ENCODE results near the gene KCNQ1. TPM values are rescaled to one million over a fixed set of nuclear protein-coding genes. Genes with fewer than 3 reads are reported as not detected.

KCNQ1 gene
- total and polyA plus RNA-seq, 9 of the 15 experiments (the other 6 are each of a cell fraction or from before 2014, with no cell fraction given), result 0.44 TPM; not detected in 8

DNA sequence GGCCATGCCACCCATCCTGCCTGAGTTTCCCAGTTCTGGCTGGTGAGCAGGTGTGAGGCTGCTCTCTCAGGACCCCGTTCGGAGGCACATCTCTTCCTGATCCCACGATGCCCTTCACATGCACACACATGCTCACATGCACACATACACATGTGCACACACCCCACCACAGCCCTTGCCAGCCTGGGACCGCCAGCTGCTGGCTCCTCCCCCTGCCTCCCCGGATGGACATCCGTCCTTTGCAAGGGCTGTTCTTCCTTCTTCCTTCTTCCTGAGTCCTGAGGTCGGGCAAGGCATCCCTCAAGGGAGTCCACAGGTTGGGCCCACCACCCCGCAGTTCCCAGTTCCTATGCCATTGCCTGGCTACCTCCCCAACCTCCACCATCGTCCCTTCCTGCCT is 451.2 kb downstream of the KCNQ1 start:
- ATAC-seq (no peak), FAIRE-seq (no peak), DNase-seq (ENCODE audit: extremely low read depth in 1 of 4, low spot score in 3 of 4) (no peak)
- H3K79me2 ChIP-seq (ENCODE audit: control insufficient read depth, insufficient read depth, low read length), result no peaks in the 10 kb centered on the region
- no peaks in the 10 kb centered on the region for H3K9me3 ChIP-seq (replicated peaks; ENCODE audit: control insufficient read depth, insufficient read depth, low read depth, low read length)
- in situ Hi-C loops (cut with MboI), result loop anchor here (5.0 kb wide), 1 partner anchor 469 kb away; no protein-coding TSS in a partner anchor
- ChIA-PET POLR2A (interaction anchor here (1.1 kb wide), 1 partner anchor 33 kb away, joined by 4 read pairs; the partner anchor contains the start of gene PHLDA2), CTCF (ENCODE audit: low intra/inter-chr PET ratio) (no interaction called here)
- H3K27me3 ChIP-seq (ENCODE audit: control insufficient read depth in 2 of 2, insufficient read depth in 2 of 2, low read length in 2 of 2), result no peaks in the 10 kb centered on the region
- peak overlapping the region in 1 of 2 experiments; percentile 81; a peak in 1 of 4 replicates for H3K9ac ChIP-seq (ENCODE audit: insufficient read depth in 1 of 2, low read depth in 2 of 2, low read length in 2 of 2)
- peaks cover 31 to 60% of the 10 kb centered on the region in 2 experiments for H3K4me1 ChIP-seq (replicated peaks in 1 of 2; ENCODE audit: control insufficient read depth in 2 of 2, insufficient read depth in 2 of 2, low read length in 2 of 2)
- TF ChIP-seq ZFX (CRISPR knock-in tag; IDR thresholded peaks at IDR 0.05), result 0 out of 2 replicates have a peak, but pooled peaks have one; percentile 6
- TF ChIP-seq, protein P1, sequence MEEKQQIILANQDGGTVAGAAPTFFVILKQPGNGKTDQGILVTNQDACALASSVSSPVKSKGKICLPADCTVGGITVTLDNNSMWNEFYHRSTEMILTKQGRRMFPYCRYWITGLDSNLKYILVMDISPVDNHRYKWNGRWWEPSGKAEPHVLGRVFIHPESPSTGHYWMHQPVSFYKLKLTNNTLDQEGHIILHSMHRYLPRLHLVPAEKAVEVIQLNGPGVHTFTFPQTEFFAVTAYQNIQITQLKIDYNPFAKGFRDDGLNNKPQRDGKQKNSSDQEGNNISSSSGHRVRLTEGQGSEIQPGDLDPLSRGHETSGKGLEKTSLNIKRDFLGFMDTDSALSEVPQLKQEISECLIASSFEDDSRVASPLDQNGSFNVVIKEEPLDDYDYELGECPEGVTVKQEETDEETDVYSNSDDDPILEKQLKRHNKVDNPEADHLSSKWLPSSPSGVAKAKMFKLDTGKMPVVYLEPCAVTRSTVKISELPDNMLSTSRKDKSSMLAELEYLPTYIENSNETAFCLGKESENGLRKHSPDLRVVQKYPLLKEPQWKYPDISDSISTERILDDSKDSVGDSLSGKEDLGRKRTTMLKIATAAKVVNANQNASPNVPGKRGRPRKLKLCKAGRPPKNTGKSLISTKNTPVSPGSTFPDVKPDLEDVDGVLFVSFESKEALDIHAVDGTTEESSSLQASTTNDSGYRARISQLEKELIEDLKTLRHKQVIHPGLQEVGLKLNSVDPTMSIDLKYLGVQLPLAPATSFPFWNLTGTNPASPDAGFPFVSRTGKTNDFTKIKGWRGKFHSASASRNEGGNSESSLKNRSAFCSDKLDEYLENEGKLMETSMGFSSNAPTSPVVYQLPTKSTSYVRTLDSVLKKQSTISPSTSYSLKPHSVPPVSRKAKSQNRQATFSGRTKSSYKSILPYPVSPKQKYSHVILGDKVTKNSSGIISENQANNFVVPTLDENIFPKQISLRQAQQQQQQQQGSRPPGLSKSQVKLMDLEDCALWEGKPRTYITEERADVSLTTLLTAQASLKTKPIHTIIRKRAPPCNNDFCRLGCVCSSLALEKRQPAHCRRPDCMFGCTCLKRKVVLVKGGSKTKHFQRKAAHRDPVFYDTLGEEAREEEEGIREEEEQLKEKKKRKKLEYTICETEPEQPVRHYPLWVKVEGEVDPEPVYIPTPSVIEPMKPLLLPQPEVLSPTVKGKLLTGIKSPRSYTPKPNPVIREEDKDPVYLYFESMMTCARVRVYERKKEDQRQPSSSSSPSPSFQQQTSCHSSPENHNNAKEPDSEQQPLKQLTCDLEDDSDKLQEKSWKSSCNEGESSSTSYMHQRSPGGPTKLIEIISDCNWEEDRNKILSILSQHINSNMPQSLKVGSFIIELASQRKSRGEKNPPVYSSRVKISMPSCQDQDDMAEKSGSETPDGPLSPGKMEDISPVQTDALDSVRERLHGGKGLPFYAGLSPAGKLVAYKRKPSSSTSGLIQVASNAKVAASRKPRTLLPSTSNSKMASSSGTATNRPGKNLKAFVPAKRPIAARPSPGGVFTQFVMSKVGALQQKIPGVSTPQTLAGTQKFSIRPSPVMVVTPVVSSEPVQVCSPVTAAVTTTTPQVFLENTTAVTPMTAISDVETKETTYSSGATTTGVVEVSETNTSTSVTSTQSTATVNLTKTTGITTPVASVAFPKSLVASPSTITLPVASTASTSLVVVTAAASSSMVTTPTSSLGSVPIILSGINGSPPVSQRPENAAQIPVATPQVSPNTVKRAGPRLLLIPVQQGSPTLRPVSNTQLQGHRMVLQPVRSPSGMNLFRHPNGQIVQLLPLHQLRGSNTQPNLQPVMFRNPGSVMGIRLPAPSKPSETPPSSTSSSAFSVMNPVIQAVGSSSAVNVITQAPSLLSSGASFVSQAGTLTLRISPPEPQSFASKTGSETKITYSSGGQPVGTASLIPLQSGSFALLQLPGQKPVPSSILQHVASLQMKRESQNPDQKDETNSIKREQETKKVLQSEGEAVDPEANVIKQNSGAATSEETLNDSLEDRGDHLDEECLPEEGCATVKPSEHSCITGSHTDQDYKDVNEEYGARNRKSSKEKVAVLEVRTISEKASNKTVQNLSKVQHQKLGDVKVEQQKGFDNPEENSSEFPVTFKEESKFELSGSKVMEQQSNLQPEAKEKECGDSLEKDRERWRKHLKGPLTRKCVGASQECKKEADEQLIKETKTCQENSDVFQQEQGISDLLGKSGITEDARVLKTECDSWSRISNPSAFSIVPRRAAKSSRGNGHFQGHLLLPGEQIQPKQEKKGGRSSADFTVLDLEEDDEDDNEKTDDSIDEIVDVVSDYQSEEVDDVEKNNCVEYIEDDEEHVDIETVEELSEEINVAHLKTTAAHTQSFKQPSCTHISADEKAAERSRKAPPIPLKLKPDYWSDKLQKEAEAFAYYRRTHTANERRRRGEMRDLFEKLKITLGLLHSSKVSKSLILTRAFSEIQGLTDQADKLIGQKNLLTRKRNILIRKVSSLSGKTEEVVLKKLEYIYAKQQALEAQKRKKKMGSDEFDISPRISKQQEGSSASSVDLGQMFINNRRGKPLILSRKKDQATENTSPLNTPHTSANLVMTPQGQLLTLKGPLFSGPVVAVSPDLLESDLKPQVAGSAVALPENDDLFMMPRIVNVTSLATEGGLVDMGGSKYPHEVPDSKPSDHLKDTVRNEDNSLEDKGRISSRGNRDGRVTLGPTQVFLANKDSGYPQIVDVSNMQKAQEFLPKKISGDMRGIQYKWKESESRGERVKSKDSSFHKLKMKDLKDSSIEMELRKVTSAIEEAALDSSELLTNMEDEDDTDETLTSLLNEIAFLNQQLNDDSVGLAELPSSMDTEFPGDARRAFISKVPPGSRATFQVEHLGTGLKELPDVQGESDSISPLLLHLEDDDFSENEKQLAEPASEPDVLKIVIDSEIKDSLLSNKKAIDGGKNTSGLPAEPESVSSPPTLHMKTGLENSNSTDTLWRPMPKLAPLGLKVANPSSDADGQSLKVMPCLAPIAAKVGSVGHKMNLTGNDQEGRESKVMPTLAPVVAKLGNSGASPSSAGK (IDR thresholded peaks at IDR 0.05), result no peak
- no peak overlapping the region for H3K4me3 ChIP-seq
- WGBS (ENCODE audit: insufficient coverage, low coverage, missing lambda C conversion rate), result 53% methylated on average over 7 of the region's 9 CpGs
- intact Hi-C loops (cut with micrococcal nuclease), result loop anchor here (10.0 kb wide), 3 partner anchors 199 to 591 kb away; partner anchors contain the start of genes C11orf21 and TSPAN32
- H3K27ac ChIP-seq (ENCODE audit: extremely low read depth, low read depth, low read length), result no peak overlapping the region
- no peaks in the 10 kb centered on the region for H3K9me1 ChIP-seq (ENCODE audit: control insufficient read depth, insufficient read depth, low read length)
- H4K20me1 ChIP-seq (replicated peaks; ENCODE audit: control insufficient read depth, insufficient read depth, low read length), result no peaks in the 10 kb centered on the region
- H2AFZ ChIP-seq (ENCODE audit: low read depth, low read length), result no peak overlapping the region; the same call in 1 of the 2 replicates
- no peaks in the 10 kb centered on the region for H3K36me3 ChIP-seq (ENCODE audit: control insufficient read depth, insufficient read depth, low read length)
- H3K4me2 ChIP-seq (ENCODE audit: insufficient read depth, low read length), result no peak overlapping the region
- no TSS peak for BruUV-seq (replicated peaks)
